Activated naive CD4-positive, alpha-beta T cell treated with anti-CD3 and anti-CD28 coated beads, Interleukin-2, amount 10 ng/mL, durations not matched to agents 7 days and 5 days (primary cell): ENCODE data around the gene ZMIZ1.
"Not testable (repeated sequence)": the region's sequence is repeated elsewhere in the genome, so short reads cannot be mapped to it uniquely, and the experiment has no call there.

Experiments used
- CTCF ChIA-PET: fragments of 350-600 bp; sonication (Branson Sonifier 250); formaldehyde crosslinking; loops from one replicate; lab custom pipeline; 2021; ENCODE audit warnings: antibody characterized with exemption; lab: Charles Lee
- DNase-seq: peaks from one replicate; pipeline ENCODE4 v3.0.0-alpha.2; 2020
- H3K27ac Mint-ChIP-seq: one replicate; pipeline ENCODE4 v1.8.0; 2021; ENCODE audit warnings: mild to moderate bottlenecking, moderate library complexity, mixed read lengths
- H3K27me3 Mint-ChIP-seq: one replicate; pipeline ENCODE4 v1.8.0; 2021; ENCODE audit warnings: mild to moderate bottlenecking, mixed read lengths
- H3K36me3 Mint-ChIP-seq: one replicate; pipeline ENCODE4 v1.8.0; 2021; ENCODE audit warnings: mixed read lengths
- H3K4me1 Mint-ChIP-seq: one replicate; pipeline ENCODE4 v1.8.0; 2021; ENCODE audit warnings: mixed read lengths
- H3K4me3 Mint-ChIP-seq: one replicate; pipeline ENCODE4 v1.8.0; 2021; ENCODE audit warnings: mild to moderate bottlenecking, moderate library complexity, mixed read lengths
- H3K9me3 Mint-ChIP-seq: one replicate; pipeline ENCODE4 v1.8.0; 2021; ENCODE audit warnings: mixed read lengths

ZMIZ1 gene

GRCh38 chr10:79332610-79333315 lies 264.0 kb downstream of the ZMIZ1 start:
- CTCF ChIA-PET = interaction anchor here (1.3 kb wide), 1 partner anchor 15 kb away, joined by 4 read pairs; the partner anchor contains the start of gene PPIF
- Mint-ChIP-seq H3K27me3 (peaks cover 16% of the 10 kb centered on the region), H3K4me1 (peaks cover 18% of the 10 kb centered on the region)
- not testable (repeated sequence) for H3K36me3 Mint-ChIP-seq, DNase-seq, H3K4me3 Mint-ChIP-seq, H3K9me3 Mint-ChIP-seq, H3K27ac Mint-ChIP-seq

DNA sequence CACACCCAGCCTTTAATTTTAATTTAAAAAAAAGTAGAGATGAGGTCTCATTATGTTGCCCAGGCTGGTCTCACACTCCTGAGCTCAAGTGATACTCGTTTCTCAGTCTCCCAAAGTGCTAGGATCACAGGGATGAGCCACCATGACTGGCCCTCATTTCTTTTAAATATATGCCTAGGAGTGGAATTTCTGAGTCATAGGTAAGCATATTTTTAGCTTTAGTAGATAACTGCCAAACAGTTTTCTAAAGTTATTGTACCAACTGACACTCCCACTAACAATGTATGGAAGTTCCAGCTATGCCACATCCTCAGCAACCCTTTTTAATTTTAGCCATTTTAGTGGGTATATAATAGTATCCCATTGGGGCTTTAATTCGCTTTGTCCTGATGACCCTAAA lies 264.7 kb downstream of the ZMIZ1 start:
- Mint-ChIP-seq H3K4me3 (no peak overlapping the region), H3K4me1 (peaks cover 18% of the 10 kb centered on the region), H3K9me3 (peaks cover 3% of the 10 kb centered on the region), H3K36me3 (peaks cover 2% of the 10 kb centered on the region), H3K27ac (no peak overlapping the region), H3K27me3 (peaks cover 16% of the 10 kb centered on the region)
- DNase-seq = no peak
- CTCF ChIA-PET = interaction anchor here (1.3 to 1.7 kb wide), 2 partner anchors 10 to 14 kb away, joined by 4 to 5 read pairs; partner anchors contain the start of gene PPIF

DNA sequence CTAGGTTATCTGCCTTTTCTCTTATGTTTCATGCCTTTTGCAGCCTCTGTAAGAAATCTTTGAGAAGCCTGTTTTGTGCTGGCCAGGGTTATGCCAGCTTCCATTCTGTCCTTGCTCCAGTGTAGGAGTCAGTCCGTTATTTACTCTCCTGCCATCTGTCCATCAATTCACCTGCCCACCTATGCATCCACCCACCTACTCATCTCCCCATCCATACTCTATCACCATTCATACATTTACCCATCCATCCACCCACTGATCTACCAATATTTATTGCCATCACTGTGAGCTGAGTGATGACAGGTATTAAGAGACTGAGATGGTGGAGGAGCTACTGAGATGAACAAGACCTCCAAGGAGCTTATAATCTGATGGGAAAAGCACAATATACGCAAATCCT lies 265.8 kb downstream of the ZMIZ1 start:
- DNase-seq = no peak
- CTCF ChIA-PET = interaction anchor here (0.6 to 1.9 kb wide), 5 partner anchors 10 to 19 kb away, joined by 3 to 7 read pairs (median 5); no protein-coding TSS in a partner anchor
- H3K27ac Mint-ChIP-seq = no peak overlapping the region

GRCh38 chr10:79335094-79335469 lies 266.3 kb downstream of the ZMIZ1 start:
- H3K27ac Mint-ChIP-seq = no peak overlapping the region

More for the DNA sequence above, 265.8 kb downstream of the ZMIZ1 start:
- Mint-ChIP-seq H3K4me3 (no peak overlapping the region), H3K36me3 (peaks cover 2% of the 10 kb centered on the region), H3K27me3 (peaks cover 16% of the 10 kb centered on the region), H3K4me1 (peaks cover 18% of the 10 kb centered on the region), H3K9me3 (peaks cover 3% of the 10 kb centered on the region)

GRCh38 chr10:79335470-79336235 lies 266.9 kb downstream of the ZMIZ1 start:
- Mint-ChIP-seq H3K4me3 (no peak overlapping the region), H3K36me3 (peaks cover 2% of the 10 kb centered on the region), H3K9me3 (peaks cover 3% of the 10 kb centered on the region), H3K27me3 (peaks cover 16% of the 10 kb centered on the region), H3K27ac (peak overlapping the region; percentile 49), H3K4me1 (peaks cover 18% of the 10 kb centered on the region)
- no peak for DNase-seq
- CTCF ChIA-PET = interaction anchor here (1.2 to 1.9 kb wide), 3 partner anchors 9 to 12 kb away, joined by 4 to 7 read pairs (median 6); no protein-coding TSS in a partner anchor

More at GRCh38 chr10:79335094-79335469, 266.3 kb downstream of the ZMIZ1 start:
- Mint-ChIP-seq H3K27me3 (peaks cover 16% of the 10 kb centered on the region), H3K36me3 (peaks cover 2% of the 10 kb centered on the region), H3K4me1 (peaks cover 18% of the 10 kb centered on the region), H3K9me3 (peaks cover 3% of the 10 kb centered on the region), H3K4me3 (no peak overlapping the region)
- CTCF ChIA-PET = interaction anchor here (0.6 to 1.9 kb wide), 5 partner anchors 10 to 19 kb away, joined by 3 to 7 read pairs (median 5); no protein-coding TSS in a partner anchor
- no peak for DNase-seq

- peaks cover 16% of the 10 kb centered on the region for H3K27me3 Mint-ChIP-seq
- CTCF ChIA-PET = no interaction called here
- no peak for DNase-seq
- H3K27ac Mint-ChIP-seq = no peak overlapping the region
- peaks cover 3% of the 10 kb centered on the region for H3K9me3 Mint-ChIP-seq
- H3K4me1 Mint-ChIP-seq = peaks cover 14% of the 10 kb centered on the region
- peaks cover 2% of the 10 kb centered on the region for H3K36me3 Mint-ChIP-seq
- no peak overlapping the region for H3K4me3 Mint-ChIP-seq
These were observed 267.5 kb downstream of the ZMIZ1 start for GRCh38 chr10:79336276-79336675.

DNA sequence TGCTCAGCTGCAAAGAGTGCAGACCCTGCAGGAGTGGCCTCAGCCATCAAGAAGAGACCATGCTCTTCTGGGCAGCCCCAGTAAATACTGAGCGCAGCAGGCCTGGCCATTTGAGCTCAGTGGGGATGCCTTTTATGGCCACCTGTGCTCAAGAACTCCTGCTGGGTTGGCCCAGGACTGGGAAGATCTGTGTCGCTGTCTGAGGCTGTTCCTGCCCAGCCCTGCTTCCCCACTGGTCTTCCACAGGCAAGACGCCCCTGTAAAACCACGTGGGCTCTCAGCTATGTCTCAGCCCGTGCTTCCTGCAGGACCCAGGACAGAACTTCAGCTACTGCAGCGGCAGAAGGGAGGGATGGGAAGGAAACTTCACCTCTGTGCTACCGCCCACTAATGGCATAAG lies 268.0 kb downstream of the ZMIZ1 start:
- CTCF ChIA-PET = interaction anchor here (0.9 to 1.3 kb wide), 2 partner anchors 13 to 20 kb away, joined by 3 to 4 read pairs; no protein-coding TSS in a partner anchor
- no peak overlapping the region for H3K27ac Mint-ChIP-seq

GRCh38 chr10:79337783-79338469 lies 269.2 kb downstream of the ZMIZ1 start:
- not testable (repeated sequence) for H3K9me3 Mint-ChIP-seq, H3K27ac Mint-ChIP-seq, H3K4me1 Mint-ChIP-seq, H3K36me3 Mint-ChIP-seq, H3K4me3 Mint-ChIP-seq, DNase-seq
- H3K27me3 Mint-ChIP-seq = peaks cover 16% of the 10 kb centered on the region
- CTCF ChIA-PET = interaction anchor here (1.3 kb wide), 1 partner anchor 15 kb away, joined by 4 read pairs; no protein-coding TSS in a partner anchor

More for the DNA sequence above, 268.0 kb downstream of the ZMIZ1 start:
- H3K9me3 Mint-ChIP-seq = peaks cover 3% of the 10 kb centered on the region
- peaks cover 10% of the 10 kb centered on the region for H3K4me1 Mint-ChIP-seq
- no peak for DNase-seq
- H3K36me3 Mint-ChIP-seq = peaks cover 2% of the 10 kb centered on the region
- no peak overlapping the region for H3K4me3 Mint-ChIP-seq
- H3K27me3 Mint-ChIP-seq = peaks cover 16% of the 10 kb centered on the region

DNA sequence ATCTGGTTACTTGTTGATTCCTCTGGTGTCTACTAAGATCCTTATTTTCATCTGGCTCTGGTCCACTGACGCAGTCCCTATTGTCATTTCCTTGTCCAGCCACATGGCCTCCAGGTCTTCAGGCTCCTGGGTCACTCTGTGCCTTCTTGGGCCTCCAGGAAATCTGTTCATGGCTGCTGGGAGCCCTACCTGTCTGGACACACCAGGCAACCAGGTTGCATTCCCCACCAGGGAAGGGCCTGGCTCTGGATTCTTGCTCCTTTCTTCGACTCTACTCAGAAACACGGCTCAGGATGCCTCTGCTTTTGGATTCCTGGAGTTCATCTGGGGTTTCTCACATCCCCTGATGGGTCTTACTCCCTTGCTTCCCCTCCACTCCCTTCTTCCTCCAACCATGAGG lies 270.5 kb downstream of the ZMIZ1 start:
- DNase-seq = no peak
- Mint-ChIP-seq H3K4me1 (peaks cover 11% of the 10 kb centered on the region), H3K36me3 (no peaks in the 10 kb centered on the region), H3K9me3 (peaks cover 3% of the 10 kb centered on the region), H3K4me3 (no peak overlapping the region), H3K27ac (no peak overlapping the region), H3K27me3 (peaks cover 16% of the 10 kb centered on the region)
- CTCF ChIA-PET = no interaction called here

DNA sequence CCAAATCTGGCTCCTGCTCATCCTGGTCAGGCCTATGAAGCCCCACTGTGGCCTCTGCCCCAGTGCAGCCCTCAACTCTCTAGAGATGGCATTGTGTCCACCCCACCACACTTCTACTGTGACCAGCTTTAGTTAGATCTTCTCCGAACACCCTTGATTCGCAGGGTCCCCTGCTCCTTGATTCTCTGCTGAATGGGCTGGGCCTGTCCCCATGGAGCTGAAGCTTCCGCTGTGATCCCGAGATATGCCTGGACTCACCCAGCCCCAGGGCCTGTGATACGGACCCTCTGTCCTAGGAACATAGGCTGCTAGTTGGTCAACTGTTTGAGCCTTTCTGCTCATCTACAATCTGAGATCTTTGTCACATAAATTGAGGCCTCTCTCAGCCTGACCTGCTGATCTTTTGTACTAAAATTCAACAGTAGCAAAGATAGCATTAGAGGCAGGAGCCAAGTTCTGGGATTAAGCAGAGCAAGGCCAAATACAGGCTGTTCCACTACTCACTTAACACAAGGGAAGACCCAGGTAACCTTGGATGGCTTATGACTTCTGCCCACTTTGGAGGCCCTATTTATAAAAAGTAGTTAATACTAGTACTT lies 272.0 kb downstream of the ZMIZ1 start:
- DNase-seq = no peak
- Mint-ChIP-seq H3K27me3 (peaks cover 9% of the 10 kb centered on the region), H3K36me3 (peaks cover 1% of the 10 kb centered on the region), H3K27ac (no peak overlapping the region), H3K9me3 (peaks cover 3% of the 10 kb centered on the region), H3K4me1 (peaks cover 17% of the 10 kb centered on the region), H3K4me3 (no peak overlapping the region)
- CTCF ChIA-PET = no interaction called here

- DNase-seq = no peak
- H3K4me3 Mint-ChIP-seq = no peak overlapping the region
- H3K9me3 Mint-ChIP-seq = peaks cover under 1% of the 10 kb centered on the region
- no peak overlapping the region for H3K27ac Mint-ChIP-seq
- peaks cover 1% of the 10 kb centered on the region for H3K36me3 Mint-ChIP-seq
- no peaks in the 10 kb centered on the region for H3K27me3 Mint-ChIP-seq
- CTCF ChIA-PET = interaction anchor here (1.3 kb wide), 1 partner anchor 26 kb away, joined by 3 read pairs; no protein-coding TSS in a partner anchor
- peaks cover 25% of the 10 kb centered on the region for H3K4me1 Mint-ChIP-seq
These were observed 273.6 kb downstream of the ZMIZ1 start for GRCh38 chr10:79342295-79342761.

GRCh38 chr10:79342811-79343561 lies 274.2 kb downstream of the ZMIZ1 start:
- CTCF ChIA-PET = interaction anchor here (1.3 kb wide), 1 partner anchor 27 kb away, joined by 3 read pairs; no protein-coding TSS in a partner anchor
- peaks cover 1% of the 10 kb centered on the region for H3K36me3 Mint-ChIP-seq
- DNase-seq = no peak
- H3K9me3 Mint-ChIP-seq = no peaks in the 10 kb centered on the region
- no peak overlapping the region for H3K4me3 Mint-ChIP-seq
- no peak overlapping the region for H3K27ac Mint-ChIP-seq
- H3K4me1 Mint-ChIP-seq = peaks cover 25% of the 10 kb centered on the region
- no peaks in the 10 kb centered on the region for H3K27me3 Mint-ChIP-seq
